Dedifferentiated amniotic fluid mesenchymal stem cell (primary cell): ENCODE measurements around the gene RNASET2.
"Not testable (repeated sequence)": the region's sequence is repeated elsewhere in the genome, so short reads cannot be mapped to it uniquely, and the experiment has no call there.

Experiments
- DNase-seq: peaks from one replicate; pipeline ENCODE4 v3.0.0-alpha.2; 2016; ENCODE audit errors: extremely low spot score

Gene RNASET2

DNA sequence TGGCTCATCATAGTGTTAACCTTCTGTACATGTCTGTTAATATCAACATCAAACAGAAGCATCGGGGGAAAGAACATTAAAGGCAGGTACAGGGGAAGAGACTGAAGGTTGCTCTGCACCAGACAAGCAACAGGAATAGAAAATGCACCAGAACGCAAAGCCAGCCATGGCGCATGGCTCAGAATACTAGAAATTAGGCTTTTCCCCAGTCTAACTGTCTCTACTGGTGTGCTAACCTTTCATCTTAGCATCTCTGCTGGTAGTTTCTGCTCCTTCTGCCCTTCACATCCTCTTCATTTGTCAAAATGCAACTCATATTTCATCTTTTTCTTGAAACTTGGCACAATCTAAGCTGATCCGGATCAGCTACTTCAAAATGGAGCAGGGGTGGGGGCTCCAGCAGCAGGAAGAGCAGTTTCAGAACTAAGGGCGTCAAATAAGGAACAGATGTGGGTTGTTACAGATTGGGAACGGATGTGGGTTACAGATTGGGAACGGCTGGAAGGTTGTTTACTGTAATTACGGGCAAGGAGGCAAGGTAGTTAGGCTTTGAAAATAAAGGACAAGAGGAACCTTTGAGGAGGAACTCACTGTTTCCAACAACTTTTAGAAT is 13.1 kb upstream of the RNASET2 start:
- no peak for DNase-seq

DNA sequence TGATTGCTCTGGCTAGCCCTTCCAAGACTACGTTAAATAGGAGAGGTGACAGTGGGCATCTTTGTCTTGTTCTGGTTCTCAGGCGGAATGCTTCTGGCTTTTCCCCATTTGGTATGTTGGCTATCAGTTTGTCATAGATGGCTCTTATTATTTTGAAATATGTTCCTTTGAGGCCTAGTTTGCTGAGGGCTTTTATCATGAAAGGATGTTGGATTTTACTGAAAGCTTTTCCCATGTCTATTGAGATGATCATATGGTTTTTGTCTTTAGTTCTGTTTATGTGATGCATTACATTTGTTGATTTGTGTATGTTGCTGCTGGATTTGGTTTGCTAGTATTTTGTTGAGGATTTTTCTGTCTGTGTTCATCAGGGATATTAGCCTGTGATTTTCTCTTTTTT is 9.9 kb upstream of the RNASET2 start:
- DNase-seq: no peak

DNA sequence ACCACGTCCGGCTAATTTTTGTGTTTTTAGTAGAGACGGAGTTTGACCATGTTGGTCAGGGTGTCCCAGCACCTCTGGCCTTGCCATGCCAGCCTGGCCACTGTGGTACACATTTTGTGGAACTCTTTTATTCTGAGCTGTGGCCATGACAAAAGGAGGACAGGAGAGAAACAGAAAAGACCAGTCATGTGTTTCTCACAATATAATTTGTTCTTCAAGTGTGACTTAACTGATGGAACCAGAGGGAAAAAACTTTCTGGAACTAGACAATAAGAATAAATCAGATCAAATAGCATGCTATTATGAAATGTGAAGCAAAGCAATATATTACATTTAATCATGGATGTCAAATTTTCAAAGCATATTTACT is 4.2 kb upstream of the RNASET2 start:
- no peak for DNase-seq

DNA sequence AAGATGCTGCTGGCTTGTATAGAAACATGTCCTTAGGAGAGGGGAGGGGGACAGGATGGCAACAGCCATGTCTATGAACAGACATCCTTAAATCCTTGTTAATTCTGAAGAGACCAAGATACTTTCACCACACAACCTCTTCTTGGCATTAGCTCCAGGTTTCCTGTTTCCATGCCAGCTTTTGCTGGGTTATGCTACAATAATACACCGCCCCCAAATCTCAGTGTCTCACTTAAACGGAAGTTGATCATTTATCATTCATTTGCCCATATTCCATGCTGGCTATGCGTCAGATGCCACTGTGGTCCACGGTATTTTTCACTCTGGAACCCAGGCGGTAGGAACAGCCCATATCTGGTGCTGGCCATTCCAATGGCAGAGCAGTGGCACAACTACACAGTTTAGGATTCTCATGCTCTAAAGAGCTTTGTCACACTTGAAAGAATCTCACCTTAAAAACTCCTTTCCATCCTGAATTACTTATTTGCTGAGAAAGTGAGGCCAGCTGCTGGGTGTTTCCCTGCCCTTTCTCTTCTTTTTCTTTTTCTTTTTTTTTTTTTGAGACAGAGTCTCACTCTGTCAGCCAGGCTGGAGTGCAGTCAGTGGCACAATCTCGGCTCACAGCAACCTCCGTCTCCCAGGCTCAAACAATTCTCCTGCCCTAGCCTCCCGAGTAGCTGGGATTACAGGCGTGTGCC is 3.7 kb upstream of the RNASET2 start:
- DNase-seq: no peak

DNA sequence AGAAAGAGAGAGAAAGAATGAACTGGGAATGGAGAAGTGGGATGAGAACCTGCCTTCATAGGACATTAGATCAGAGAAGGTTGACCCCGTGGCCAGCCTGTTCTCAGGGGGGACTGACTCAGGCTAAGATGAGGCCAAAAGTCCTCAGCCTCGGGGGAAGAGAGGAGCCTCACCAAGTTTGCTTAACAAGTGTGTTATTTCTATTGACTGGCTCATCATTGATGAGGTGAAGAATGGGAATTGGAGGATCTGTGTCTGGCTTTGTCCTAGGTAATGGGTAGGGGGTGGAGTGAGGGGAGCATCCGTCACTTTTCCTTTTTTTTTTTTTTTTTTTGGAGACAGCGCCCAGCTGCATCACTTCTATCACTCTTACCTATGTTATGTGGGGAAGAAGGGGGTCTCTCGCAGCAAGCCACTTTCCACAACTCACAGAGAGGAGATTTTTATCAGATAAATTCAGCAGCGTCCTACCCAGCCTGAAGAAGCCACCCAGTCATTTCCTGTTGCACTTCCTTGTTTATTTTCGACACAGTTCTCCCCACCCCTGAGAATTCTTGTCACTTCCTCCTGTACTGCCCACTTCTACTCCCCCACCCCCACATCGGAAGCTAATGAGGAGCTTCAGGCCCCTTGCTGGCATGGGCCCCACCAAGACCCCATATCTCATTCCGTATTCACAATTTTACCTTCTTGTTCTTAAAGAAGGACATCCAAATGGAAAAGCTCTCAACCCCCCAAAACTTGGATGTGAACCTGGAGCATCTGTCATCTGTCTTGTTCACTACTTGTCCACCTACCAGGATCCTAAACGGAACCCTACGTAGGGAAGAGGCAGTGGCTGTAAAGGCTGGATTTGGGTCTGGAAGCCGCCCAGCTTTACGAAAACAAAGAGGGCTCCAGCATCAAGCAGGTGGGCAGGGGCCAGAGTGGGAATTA is 2.8 kb upstream of the RNASET2 start:
- no peak for DNase-seq

DNA sequence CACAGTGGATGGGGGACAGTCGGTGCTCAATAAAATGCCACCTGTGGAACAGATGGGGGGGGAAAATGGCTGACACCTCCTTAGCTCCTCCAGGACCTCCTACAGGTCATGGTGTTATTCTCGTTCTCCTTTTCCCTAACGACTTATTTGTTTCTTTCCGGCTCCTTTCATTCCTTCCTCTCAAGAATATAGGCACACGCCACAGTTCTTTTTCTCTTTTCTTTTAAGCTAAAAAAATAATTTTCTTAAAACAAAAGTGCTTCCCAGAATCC is 1.4 kb upstream of the RNASET2 start:
- no peak for DNase-seq

DNA sequence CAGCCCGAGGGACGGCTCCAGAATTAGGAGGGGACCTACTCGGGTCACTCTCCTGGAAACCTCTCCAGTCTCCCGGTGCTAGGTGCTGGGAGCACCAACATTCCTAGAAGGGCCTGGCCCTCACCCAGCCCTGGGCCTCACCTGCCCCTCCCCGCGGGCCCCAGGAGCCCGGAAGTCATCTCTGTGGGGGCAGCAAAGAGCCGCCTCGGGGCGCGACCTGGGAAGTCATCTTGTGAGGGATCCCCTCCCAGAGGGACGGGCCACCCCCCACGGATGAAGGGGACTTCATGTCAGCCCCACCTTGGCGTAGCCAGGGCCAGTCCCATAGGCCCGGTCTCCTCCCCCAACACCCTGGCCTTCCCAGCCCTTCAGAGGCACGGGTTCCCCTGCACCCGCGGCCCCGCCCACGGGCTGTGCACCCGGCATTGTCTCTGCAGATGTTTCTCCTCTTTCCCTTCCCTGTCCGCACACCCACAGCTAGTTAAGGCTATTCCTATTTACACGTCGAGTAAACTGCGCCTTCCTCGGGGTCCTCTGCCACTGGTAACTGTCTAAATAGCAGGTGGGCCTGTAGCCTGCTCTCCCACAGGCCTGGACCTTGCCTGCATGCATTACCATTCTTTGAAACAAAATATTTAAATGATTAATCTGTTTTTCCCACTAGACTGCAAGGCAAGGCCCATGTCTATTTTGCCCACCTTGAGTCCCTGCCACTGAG is 896 bp upstream of the RNASET2 start:
- DNase-seq: no peak

DNA sequence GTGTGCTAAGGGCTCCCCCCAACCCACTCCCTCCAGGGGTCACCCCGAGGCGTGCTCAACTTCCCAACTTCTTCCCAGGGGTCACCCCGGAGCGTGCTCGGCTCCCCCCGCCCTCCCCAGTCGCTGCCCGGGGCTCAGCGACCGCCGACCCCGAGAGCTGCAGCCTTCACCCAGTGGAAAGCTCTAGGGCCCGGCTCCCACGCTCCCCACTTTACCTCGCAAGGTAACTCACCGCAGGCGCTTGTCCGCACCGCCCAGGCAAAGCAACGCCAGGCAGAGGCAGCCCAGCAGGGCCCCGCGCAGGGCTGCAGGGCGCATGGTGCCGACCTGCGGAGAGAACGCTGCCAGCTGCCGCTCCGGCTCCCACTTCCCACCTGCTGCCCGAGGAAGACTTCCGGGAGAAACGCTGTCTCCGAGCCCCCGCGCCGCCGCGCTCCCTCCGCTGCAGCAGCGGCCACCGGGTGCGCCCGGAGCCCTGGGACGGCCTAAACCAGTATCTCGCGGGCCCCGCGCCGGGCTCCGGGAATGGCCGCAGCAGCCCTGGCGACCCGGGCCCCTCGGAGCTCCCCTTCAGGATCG is 396 bp downstream of the RNASET2 start:
- no peak for DNase-seq

DNA sequence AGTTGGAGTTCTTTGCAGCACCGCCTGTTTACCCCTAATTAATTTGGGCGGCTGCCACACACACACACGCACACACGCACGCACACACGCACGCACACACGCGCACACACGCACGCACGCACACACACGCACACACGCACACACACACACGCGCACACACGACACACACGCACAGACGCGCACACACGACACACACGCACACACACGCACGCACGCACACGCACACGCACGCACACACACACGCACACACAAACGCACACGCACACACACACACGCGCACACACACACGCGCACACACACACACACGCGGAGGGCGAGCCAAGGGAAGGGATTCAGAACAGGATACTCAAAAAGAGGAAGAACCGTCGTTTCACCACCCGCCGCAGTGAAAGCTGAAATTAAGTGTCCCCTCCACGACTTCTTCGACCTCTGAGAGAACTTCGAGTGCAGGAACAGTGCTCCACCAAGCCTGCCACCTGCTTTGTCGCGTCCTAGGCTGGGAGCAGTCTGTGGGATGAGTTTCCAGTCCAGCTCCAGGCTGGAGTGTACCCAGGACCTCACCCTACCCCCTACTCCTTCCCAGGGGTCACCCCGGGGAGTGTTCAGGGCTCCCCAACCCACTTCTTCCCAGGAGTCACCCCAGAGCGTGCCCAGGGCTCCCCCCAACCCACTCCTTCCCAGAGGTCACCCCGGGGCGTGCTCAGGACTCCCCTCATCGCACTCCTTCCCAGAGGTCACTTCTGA is 1.1 kb downstream of the RNASET2 start:
- no peak for DNase-seq

DNA sequence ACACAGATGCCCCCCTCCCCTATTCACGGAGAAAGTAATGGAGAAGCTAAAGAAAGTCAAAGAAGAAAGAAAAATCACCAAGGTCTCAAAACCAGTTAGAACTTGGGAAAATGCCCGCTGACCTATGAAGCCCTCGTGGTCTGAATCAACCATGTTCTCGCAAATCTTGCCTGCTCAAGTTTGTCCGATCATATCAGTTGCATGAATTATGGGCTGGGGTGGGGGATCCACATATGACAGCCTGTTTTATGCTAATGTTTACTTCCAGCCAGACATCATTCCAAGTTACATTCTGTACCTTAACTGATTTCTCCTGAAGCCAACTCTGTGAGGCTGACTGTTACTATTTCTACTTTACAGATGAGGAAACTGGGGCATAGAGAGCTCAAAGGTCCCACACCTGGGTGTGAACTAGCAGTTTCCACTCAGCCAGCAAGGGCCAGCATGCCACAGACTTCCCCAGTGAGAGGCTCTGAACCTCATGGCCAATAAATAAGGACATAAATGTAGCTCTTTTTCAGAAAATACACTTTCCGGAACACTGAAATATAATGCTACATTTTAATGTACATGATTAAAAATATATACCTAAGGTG is 2.1 kb downstream of the RNASET2 start:
- DNase-seq: no peak

DNA sequence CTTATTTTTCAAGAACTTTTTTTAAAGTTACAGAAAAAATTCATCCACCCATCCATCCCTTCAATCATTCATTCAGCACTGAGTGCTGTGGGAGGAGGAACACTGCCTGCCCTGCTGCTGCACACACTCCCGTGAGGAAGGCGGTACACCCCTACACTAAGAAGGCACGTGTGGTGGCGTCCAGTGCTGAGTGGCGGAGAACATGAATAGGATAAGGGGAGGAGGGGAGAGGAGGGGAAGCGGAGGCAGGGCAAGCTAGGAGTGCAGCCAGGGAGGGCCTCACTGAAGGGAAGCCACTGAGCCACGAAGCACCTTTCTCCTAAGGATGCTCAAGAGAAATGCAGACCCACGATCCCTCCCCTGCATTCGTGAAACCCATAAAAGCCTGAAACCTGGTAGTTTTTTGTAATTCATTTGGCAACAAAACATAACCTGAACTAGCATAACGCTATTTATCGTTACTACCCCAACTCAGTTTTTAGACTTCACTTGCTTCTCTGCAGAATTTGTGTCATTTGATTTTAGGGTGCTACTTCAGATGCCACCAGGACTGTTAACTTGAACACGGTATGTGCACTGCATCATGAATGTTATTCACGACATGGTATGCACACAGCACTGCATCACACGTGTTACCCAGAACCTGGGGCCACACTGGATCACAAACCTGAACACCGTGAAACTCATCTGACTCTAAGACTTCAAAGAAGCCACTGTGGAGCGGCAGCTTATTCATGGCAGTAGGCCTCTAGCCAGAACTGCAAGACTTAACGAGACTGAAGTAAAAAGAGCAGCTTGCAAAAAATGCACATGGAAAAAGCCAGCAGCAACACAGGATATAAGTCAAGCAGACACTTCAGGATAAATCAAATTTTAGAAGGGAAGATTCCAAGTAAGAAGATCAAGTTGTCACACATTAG is 3.5 kb downstream of the RNASET2 start:
- no peak for DNase-seq

DNA sequence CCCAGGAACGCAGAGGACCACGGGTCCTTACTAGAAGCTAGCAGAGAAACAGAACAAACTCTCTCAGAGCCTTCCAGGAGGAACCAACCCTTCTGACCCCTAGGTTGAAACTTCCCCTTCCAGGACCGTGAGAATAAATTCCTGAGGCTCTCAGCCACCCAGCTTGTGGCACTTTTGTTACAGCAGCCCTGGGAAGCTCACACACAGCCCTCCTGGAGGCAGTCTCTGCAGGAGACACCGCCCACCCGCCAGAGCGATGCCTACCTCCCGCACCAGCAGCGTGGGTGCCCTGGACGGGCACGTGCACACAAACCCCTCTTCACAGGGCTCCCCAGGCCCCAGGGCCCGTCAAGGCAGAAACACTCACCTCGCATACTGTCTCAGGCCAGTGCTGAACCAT is 4.2 kb downstream of the RNASET2 start:
- DNase-seq: no peak

DNA sequence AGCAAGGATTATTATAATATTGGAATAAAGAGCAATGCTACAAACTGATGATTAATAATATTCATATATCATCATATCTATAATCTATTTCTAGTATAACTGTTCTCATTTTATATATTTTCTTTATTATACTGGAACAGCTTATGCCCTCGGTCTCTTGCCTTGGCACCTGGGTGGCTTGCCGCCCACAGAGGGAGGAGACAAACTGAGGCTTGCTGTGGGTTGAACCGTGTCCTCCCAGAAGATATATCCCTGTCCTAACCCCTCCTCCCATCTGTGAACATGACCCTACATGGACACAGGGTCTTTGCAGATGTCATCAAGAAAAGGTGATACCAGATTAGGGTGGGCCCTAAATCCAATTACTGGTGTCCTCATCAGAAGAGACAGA is 4.7 kb downstream of the RNASET2 start:
- DNase-seq: no peak

DNA sequence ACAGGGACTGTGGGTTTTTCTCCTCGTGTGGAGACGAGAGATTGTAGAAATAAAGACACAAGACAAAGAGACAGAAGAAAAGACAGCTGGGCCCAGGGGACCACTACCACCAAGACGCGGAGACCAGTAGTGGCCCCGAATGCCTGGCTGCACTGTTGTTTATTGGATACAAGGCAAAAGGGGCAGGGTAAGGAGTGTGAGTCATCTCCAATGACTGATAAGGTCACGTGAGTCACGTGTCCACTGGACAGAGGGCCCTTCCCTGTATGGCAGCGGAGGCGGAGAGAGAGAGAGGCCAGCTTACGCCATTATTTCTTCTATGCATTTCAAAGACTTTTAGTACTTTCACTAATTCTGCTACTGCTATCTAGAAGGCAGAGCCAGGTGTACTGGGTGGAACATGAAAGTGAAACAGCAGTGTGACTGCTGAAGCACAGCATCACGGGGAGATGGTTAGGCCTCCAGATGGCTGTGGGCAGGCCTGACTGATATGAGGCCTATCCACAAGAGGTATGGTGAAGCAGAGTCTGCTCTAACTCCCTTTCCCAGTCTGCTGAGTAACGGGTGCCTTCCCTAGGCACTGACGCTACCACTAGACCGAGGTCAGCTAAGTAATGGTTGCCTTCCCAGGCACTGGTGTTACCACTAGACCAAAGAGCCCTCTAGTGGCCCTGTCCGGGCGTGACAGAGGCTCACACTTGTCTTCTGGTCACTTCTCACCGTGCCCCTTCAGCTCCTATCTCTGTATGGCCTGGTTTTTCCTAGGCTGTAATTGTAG is 5.3 kb downstream of the RNASET2 start:
- DNase-seq: not testable (repeated sequence)

DNA sequence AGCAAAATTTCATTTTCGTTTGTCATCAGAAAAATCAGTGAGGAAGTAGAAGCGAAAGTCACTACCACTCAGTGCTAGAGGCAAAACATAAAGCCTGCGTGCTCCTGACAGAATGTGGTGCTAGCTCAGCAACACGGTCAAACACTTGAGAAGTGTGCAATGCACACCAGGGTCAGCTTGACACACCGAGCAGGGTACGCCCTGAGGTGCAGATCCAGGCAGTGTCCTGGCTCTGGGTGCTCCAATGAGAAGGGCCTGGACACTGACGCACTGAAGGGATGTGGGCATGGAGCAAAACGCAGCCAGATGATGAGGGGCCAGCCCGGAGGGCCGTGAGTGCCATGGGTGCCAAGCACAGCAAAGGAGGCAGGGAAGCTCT is 5.9 kb downstream of the RNASET2 start:
- no peak for DNase-seq

DNA sequence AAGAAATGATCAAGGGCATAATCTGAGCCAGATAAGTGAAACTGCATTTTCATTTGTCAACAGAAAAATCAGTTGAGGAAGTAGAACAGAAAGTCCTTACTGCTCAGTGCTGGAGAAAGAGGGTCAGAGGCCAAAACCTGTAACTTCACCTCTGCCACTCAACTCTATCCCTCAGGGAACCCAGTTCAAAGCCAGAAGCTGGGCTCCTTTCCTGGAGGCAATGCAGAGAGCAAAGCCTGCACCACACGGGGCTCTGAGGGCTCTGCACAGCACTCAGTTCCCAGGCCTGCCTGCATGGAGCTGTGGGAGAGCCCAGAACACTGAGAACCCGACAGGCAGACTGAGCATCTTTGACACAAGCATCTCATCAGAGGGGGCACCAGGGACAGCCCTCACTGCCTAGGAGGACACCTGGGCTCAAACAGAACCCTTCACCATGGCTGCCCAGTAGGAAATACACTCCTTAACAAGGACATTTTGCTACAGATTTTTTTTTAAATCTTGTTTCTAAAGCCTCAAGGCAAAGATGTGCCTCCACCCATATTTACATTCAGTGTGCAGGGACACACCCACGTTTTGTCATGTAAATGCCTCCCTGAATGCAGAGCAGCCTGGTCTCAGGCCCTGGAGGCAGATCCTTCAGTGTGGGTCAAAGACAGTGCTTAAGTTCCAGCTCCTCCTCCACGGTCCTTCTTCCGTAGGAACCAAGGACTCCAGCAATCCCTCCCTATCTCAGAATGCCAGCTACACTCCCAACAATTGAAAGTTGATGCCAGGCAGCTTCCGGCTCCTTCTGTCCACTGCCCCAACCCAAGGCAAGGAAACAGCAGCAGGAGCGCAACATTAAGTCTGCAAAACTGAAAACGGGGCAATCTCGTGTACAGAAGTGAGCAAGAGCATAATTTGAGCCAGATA is 6.6 kb downstream of the RNASET2 start:
- DNase-seq: no peak

DNA sequence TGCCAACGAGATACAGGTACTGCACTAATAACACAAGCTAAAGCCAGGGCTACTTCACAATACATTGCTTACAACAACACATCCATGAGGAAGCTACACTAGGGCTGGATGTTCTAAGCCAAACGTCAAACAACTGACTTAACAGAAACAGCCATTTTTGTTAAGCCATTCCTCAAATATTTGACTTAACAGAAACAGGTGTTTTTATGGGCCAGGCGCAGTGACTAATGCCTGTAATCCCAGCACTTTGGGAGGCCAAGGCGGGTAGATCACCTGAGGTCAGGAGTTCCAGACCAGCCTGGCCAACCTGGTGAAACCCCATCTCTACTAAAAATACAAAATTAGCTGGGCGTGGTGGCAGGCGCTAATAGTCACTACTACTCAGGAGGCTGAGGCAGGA is 7.6 kb downstream of the RNASET2 start:
- DNase-seq: not testable (repeated sequence)

DNA sequence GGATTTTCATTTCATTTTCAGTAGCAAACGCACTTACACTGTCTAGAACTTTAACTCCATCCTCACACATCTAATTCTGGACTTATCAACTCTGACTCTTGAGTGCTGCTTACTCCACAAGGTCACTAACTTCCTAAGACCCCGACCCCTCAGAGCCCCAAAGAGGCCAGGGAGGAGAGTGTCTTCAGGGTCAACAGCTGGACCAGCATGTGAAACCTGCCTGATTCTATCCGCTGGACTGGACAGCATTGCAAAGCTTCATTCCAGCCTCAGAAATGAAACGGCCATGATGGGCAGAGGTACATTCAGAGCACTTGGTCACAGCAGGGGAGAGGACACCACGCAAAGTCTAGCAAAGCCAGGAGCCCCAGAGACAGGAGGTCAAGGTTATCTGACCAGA is 9.1 kb downstream of the RNASET2 start:
- no peak for DNase-seq
